Sigmoid colon (tissue), 7 donors: ENCODE measurements around the gene OLFML3. TPM values are rescaled to one million over a fixed set of nuclear protein-coding genes. Genes with fewer than 3 reads are reported as not detected.
"Not testable (repeated sequence)": the region's sequence is repeated elsewhere in the genome, so short reads cannot be mapped to it uniquely, and the experiment has no call there.

Experiments used
- DNase-seq: peaks from one replicate; pipeline ENCODE4 v3.0.0-alpha.2; 2019
- H3K27ac ChIP-seq, 4 donors: fragments of 200-600 bp; sonication (generic); one replicate each; pipeline ENCODE4 v1.5.1; 2016 to 2019; ENCODE audit warnings: mild to moderate bottlenecking in 1 of 4
- H3K27me3 ChIP-seq, 3 donors: fragments of 200-600 bp; sonication (generic); one replicate each; pipeline ENCODE4 v1.5.1; 2019; ENCODE audit warnings: mild to moderate bottlenecking in 1 of 3
- H3K36me3 ChIP-seq, 4 donors: fragments of 200-600 bp; sonication (generic); one replicate each; pipeline ENCODE4 v1.5.1; 2016 to 2019
- H3K4me1 ChIP-seq, 4 donors: fragments of 200-600 bp; sonication (generic); one replicate each; pipeline ENCODE4 v1.5.1; 2017 to 2019
- H3K4me3 ChIP-seq, 4 donors: fragments of 200-600 bp; sonication (generic); one replicate each; pipeline ENCODE4 v1.5.1; 2017 to 2019; ENCODE audit warnings: mild to moderate bottlenecking in 2 of 4, moderate library complexity in 1 of 4
- H3K9me3 ChIP-seq, 4 donors: fragments of 200-600 bp in 3 of 4; sonication (generic) in 3 of 4; one replicate each; pipeline versions ENCODE4 v1.5.1 to v1.6.1; 2013 to 2019
- EP300 ChIP-seq, 4 donors: sonication (generic); formaldehyde crosslinking; IDR thresholded peaks; one replicate each; pipeline ENCODE4 v1.6.1; 2017; ENCODE audit warnings: antibody characterized with exemption in 4 of 4
- POLR2A ChIP-seq, 2 donors: fragments of 450-650 bp; IDR thresholded peaks; one replicate each; pipeline ENCODE4 v1.6.1; 2016; ENCODE audit warnings: antibody characterized with exemption in 2 of 2, mild to moderate bottlenecking in 2 of 2, moderate library complexity in 2 of 2
- POLR2AphosphoS5 ChIP-seq, 4 donors: sonication (generic); formaldehyde crosslinking; IDR thresholded peaks; one replicate each; pipeline ENCODE4 v1.6.1; 2017; ENCODE audit warnings: antibody characterized with exemption in 4 of 4
- WGBS, 2 donors: extraction: QIAGEN DNeasy Blood & Tissue Kit; methylation state at CpG; one replicate each; pipeline ENCODE4 v1.1.7; 2013; 5-methylcytosine and 5-hydroxymethylcytosine counted together
- intact Hi-C: fragments of 100-400 bp; cut with DNase I; formaldehyde crosslinking; loops from one replicate; pipeline ENCODE4 v1.15.1; 2023
- polyA plus RNA-seq, 3 donors: library from polyadenylated mRNA; stranded (reverse); fragments of 200-250 nt; gene quantifications; one replicate each; pipeline ENCODE4 v1.2.3, GENCODE V29; 2013
- total RNA-seq, 4 donors: library from RNA; depleted of rRNA; stranded (reverse); fragments of >200 nt; gene quantifications; one replicate each; pipeline ENCODE4 v1.1.0, GENCODE V29; 2016
- TF ChIP-seq, protein P1 (sequence below), 4 experiments: fragments of 450-650 bp in 3 of 4; fragments of 200-600 bp in 1 of 4; IDR thresholded peaks; one replicate each; pipeline ENCODE4 v1.5.1; 2016 to 2019; ENCODE audit warnings: antibody characterized with exemption in 4 of 4, mild to moderate bottlenecking in 3 of 4, moderate library complexity in 2 of 4
- donor health status: healthy with polysubstance abuse.
- donor health status: Bipolar disorder and iron deficiency.
- donor health status: healthy.

OLFML3 gene
- total and polyA plus RNA-seq, 7 donors: 14.1 to 149 (median 94.0) TPM

DNA sequence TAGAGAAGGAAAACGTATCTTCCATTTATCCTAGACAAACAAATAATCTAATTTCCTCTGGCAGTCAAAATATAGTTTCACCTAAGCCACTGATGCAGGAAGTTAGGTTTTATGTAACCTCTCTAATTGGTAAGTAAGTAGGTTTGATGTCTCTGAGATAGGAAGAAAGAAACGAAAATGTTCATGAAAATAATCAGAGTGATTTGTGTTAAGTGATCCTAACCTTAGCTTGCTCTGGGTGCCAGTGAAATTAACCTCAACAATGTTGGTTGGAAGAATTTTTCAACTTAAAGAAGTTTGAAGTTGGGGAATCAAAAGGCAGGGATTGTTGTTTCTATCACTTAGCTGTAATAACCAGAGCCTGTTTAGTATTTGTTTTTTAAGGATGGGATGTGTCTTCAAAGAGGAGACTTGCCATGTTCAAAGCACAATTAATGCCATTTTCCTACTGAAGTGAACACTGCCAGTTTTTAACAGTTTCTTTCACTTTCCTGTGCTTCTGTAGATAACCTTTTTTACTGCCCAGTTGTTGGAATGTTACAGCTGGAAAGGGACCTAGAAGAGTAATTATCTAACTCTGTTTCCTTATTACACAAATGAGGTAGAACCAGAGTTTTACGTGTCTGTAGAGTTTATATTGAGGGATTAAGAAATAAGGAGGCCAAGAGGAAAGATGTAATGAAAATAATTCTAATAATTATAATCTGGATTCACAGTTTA is 31.7 kb upstream of the OLFML3 start:
- intact Hi-C loops: no loop called here
- peaks cover 0 to 66% (median 40%) of the 10 kb centered on the region in 4 donors for H3K4me1 ChIP-seq

DNA sequence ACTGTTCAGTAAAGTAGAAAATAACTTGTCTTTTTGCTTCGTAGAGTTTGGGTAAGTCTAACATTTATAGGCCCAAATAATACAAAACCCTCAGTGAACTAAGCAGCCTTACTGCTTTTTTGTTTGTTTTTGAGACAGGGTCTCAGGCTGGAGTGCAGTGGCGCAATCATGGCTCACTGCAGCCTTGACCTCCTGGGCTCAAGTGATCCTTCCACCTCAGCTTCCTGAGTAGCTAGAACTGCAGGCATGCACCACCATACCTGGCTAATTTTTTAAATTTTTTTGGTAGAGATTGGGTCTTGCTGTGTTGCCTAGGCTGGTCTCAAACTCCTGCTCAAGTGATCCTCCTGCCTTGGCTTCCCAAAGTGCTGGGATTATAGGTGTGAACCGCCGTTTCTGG is 31.1 kb upstream of the OLFML3 start:
- H3K27me3 ChIP-seq, intact Hi-C loops, H3K9me3 ChIP-seq, H3K4me3 ChIP-seq, DNase-seq: not testable (repeated sequence)
- Histone ChIP-seq H3K4me1 (peaks cover 0 to 62% (median 40%) of the 10 kb centered on the region in 4 donors), H3K27ac (peak overlapping the region; percentile 2 to 57 (median 48)), H3K36me3 (peaks cover 0 to 11% (median 0%) of the 10 kb centered on the region in 4 donors)
- WGBS, 2 donors: 68 to 72% methylated on average over 4 of the region's 4 CpGs

More for the DNA sequence above, 31.7 kb upstream of the OLFML3 start:
- no peaks in the 10 kb centered on the region for H3K9me3 ChIP-seq
- H3K27ac ChIP-seq: peak overlapping the region; percentile 25 to 57 (median 48)
- no peak for DNase-seq
- H3K4me3 ChIP-seq: no peak overlapping the region
- H3K27me3 ChIP-seq: no peaks in the 10 kb centered on the region
- 3 to 16% methylated on average over 3 of the region's 3 CpGs for WGBS, 2 donors
- TF ChIP-seq, protein P1, sequence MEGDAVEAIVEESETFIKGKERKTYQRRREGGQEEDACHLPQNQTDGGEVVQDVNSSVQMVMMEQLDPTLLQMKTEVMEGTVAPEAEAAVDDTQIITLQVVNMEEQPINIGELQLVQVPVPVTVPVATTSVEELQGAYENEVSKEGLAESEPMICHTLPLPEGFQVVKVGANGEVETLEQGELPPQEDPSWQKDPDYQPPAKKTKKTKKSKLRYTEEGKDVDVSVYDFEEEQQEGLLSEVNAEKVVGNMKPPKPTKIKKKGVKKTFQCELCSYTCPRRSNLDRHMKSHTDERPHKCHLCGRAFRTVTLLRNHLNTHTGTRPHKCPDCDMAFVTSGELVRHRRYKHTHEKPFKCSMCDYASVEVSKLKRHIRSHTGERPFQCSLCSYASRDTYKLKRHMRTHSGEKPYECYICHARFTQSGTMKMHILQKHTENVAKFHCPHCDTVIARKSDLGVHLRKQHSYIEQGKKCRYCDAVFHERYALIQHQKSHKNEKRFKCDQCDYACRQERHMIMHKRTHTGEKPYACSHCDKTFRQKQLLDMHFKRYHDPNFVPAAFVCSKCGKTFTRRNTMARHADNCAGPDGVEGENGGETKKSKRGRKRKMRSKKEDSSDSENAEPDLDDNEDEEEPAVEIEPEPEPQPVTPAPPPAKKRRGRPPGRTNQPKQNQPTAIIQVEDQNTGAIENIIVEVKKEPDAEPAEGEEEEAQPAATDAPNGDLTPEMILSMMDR (IDR thresholded peaks at IDR 0.05): no peak
- TF ChIP-seq POLR2AphosphoS5 (IDR thresholded peaks at IDR 0.05) (no peak), EP300 (IDR thresholded peaks at IDR 0.05) (no peak), POLR2A (IDR thresholded peaks at IDR 0.05) (no peak)
- peaks cover 0 to 12% (median 0%) of the 10 kb centered on the region in 4 donors for H3K36me3 ChIP-seq

DNA sequence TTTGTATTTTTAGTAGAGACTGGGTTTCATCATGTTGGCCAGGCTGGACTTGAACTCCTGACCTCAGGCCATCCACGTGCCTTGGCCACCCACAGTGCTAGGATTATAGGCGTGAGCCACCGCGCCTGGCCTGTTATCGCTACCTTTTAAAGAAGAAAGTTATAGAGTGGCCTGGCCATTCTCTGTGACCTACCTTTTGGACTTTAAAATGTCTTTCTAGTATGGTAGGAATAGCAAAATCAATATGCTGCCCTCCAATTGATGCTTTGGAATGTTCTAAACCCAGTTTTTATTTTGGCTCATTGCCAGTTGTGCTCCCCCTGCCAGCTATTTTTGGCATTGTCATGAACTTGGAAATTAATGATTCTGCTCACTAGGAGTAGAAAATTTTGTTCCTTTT is 30.3 kb upstream of the OLFML3 start:
- 84% methylated on average over 5 of the region's 5 CpGs for WGBS, 2 donors
- intact Hi-C loops: no loop called here
- no peaks in the 10 kb centered on the region for H3K27me3 ChIP-seq
- H3K36me3 ChIP-seq: peaks cover 0 to 11% (median 2%) of the 10 kb centered on the region in 4 donors
- TF ChIP-seq, protein P1 (IDR thresholded peaks at IDR 0.05): peak in 2 of 4 experiments; percentile 16 to 24
- TF ChIP-seq POLR2AphosphoS5 (IDR thresholded peaks at IDR 0.05) (peak in 2 of 4 donors; percentile 48 to 57), EP300 (IDR thresholded peaks at IDR 0.05) (no peak), POLR2A (IDR thresholded peaks at IDR 0.05) (no peak)
- no peak for DNase-seq
- peak overlapping the region in 3 of 4 donors; percentile 19 to 54 (median 41) for H3K27ac ChIP-seq
- peaks cover 0 to 61% (median 40%) of the 10 kb centered on the region in 4 donors for H3K4me1 ChIP-seq
- no peaks in the 10 kb centered on the region for H3K9me3 ChIP-seq
- no peak overlapping the region for H3K4me3 ChIP-seq

DNA sequence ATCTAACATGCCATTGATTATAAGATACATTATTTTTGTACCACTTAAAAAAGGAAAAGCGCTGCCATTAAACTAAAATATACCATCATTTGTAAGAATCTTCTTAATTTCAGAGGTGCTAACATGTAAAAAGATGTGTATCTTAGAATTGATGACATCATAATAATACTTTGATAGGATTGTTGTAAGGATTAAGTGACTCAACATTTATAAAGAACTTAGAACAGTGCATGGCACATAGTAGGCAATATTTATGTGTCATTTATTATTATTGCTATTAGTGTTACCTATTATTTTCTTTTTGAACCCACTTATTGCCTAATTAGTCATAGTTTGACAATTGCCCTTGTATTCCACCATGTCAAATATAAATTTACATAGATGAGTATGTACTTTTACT is 28.4 kb upstream of the OLFML3 start:
- Histone ChIP-seq H3K4me3 (no peak overlapping the region), H3K27ac (no peak overlapping the region), H3K9me3 (no peaks in the 10 kb centered on the region), H3K27me3 (no peaks in the 10 kb centered on the region), H3K36me3 (peaks cover 0 to 25% (median 2%) of the 10 kb centered on the region in 4 donors), H3K4me1 (peaks cover 0 to 59% (median 40%) of the 10 kb centered on the region in 4 donors)
- WGBS, 2 donors: 97 to 99% methylated on average over 1 of the region's 1 CpG
- TF ChIP-seq EP300 (IDR thresholded peaks at IDR 0.05) (no peak), POLR2AphosphoS5 (IDR thresholded peaks at IDR 0.05) (no peak), POLR2A (IDR thresholded peaks at IDR 0.05) (no peak)
- TF ChIP-seq, protein P1 (IDR thresholded peaks at IDR 0.05): no peak
- DNase-seq: no peak
- intact Hi-C loops: no loop called here

DNA sequence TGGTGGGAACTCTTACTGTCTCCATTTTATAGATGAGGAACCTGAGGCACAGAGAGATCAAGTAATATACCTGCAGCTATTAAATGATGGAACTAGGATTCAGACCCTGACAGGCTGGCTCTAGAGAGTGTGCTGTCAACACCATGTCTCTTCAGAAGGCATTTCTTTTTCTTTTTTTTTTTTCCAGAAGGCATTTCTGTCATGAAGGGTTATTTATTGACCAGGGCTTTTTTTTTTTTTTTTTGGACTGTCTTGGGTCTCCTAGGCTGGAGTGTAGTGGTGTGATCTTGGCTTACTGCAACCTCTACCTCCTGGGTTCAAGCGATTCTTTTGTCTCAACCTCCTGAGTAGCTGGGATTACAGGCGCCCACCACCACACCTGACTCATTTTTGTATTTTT is 27.6 kb upstream of the OLFML3 start:
- no peaks in the 10 kb centered on the region for H3K27me3 ChIP-seq
- intact Hi-C loops: no loop called here
- no peak overlapping the region for H3K4me3 ChIP-seq
- H3K27ac ChIP-seq: no peak overlapping the region
- WGBS, 2 donors: 95 to 97% methylated on average over 2 of the region's 2 CpGs
- no peak for DNase-seq
- H3K9me3 ChIP-seq: no peaks in the 10 kb centered on the region
- peaks cover 0 to 33% (median 9%) of the 10 kb centered on the region in 4 donors for H3K36me3 ChIP-seq
- no peak for TF ChIP-seq POLR2AphosphoS5 (IDR thresholded peaks at IDR 0.05)
- TF ChIP-seq EP300 (IDR thresholded peaks at IDR 0.05): no peak
- TF ChIP-seq, protein P1 (IDR thresholded peaks at IDR 0.05): no peak
- no peak for TF ChIP-seq POLR2A (IDR thresholded peaks at IDR 0.05)
- H3K4me1 ChIP-seq: peaks cover 0 to 51% (median 32%) of the 10 kb centered on the region in 4 donors
